GM12878 (cell line): ENCODE measurements around the gene TANC1. TPM values are rescaled to one million over a fixed set of nuclear protein-coding genes. Genes with fewer than 3 reads are reported as not detected.

Source experiments
- ATAC-seq: fragments of 200-7000 bp; cut with Tn5 transposase; 3 replicates; pipeline ENCODE4 v1.9.1; 2020; ENCODE audit warnings: mild to moderate bottlenecking, moderate library complexity
- BruUV-seq: library from RNA; stranded (reverse); fragments of 400-500 nt; replicated peaks from 2 replicates; lab custom pipeline; 2021; lab: Mats Ljungman, UMichigan
- CTCF ChIA-PET: fragments of 300-600 bp; sonication (Branson Sonifier 250); formaldehyde crosslinking; extraction: SDS; loops from one replicate; lab custom pipeline; 2021; ENCODE audit warnings: inconsistent platforms; lab: Yijun Ruan, JAX
- POLR2A ChIA-PET: fragments of 350-600 bp; formaldehyde crosslinking; extraction: SDS; loops from one replicate; lab custom pipeline; 2021; ENCODE audit warnings: inconsistent platforms; lab: Charles Lee
- RAD21 ChIA-PET: fragments of 300-600 bp; sonication (Branson Sonifier 250); formaldehyde crosslinking; loops from one replicate; lab custom pipeline; 2023; ENCODE audit warnings: antibody characterized with exemption; ENCODE audit not compliant: unreplicated experiment; lab: Charles Lee
- SMC1A ChIA-PET: fragments of 300-600 bp; sonication (Branson Sonifier 250); formaldehyde crosslinking; loops from one replicate; lab custom pipeline; 2023; ENCODE audit not compliant: unreplicated experiment, uncharacterized antibody; lab: Charles Lee
- DNase-seq: peaks from one replicate; pipeline ENCODE4 v3.0.0-alpha.2; 2011; ENCODE audit warnings: low read depth, low spot score
- FAIRE-seq: peaks from 3 replicates; lab custom pipeline; 2011; peaks lifted over from hg19 to GRCh38; lab: Jason Lieb, UNC
- H2AFZ ChIP-seq: 2 replicates; pipeline ENCODE4 v1.6.0; 2011; ENCODE audit warnings: low read depth, low read length, control low read depth; ENCODE audit not compliant: control insufficient read depth
- H3K27ac ChIP-seq: 2 replicates; pipeline ENCODE4 v1.5.1; 2011; ENCODE audit warnings: control low read depth; ENCODE audit not compliant: control insufficient read depth, insufficient read depth
- H3K27me3 ChIP-seq, 2 experiments: replicated peaks in 1 of 2; 2 replicates each; pipeline versions ENCODE4 v1.6.0 to v1.6.1; 2011; ENCODE audit warnings: low read length in 1 of 2; ENCODE audit not compliant: control insufficient read depth in 2 of 2, insufficient read depth in 2 of 2
- H3K36me3 ChIP-seq, 2 experiments: 2 replicates each; pipeline ENCODE4 v1.5.1; 2011; ENCODE audit warnings: low read length in 1 of 2; ENCODE audit not compliant: control insufficient read depth in 2 of 2, insufficient read depth in 2 of 2
- H3K4me1 ChIP-seq: 2 replicates; pipeline ENCODE4 v1.6.1; 2011; ENCODE audit warnings: mild to moderate bottlenecking, low read length, moderate library complexity, mixed read lengths; ENCODE audit not compliant: control insufficient read depth, insufficient read depth
- H3K4me2 ChIP-seq: 2 replicates; pipeline ENCODE4 v1.6.0; 2011; ENCODE audit warnings: control low read depth; ENCODE audit not compliant: control insufficient read depth, insufficient read depth
- H3K4me3 ChIP-seq: fragments of 200-600 bp; sonication (generic); 2 replicates; pipeline ENCODE4 v1.5.1; 2016
- H3K79me2 ChIP-seq: 2 replicates; pipeline ENCODE4 v1.6.0; 2011; ENCODE audit warnings: low read length; ENCODE audit not compliant: control insufficient read depth, insufficient read depth
- H3K9ac ChIP-seq: 2 replicates; pipeline ENCODE4 v1.8.0; 2011; ENCODE audit warnings: low read length, control low read depth, mixed read lengths; ENCODE audit not compliant: control insufficient read depth, insufficient read depth
- H3K9me3 ChIP-seq: replicated peaks from 3 replicates; pipeline ENCODE4 v1.5.1; 2011; ENCODE audit warnings: mild to moderate bottlenecking, low read length; ENCODE audit not compliant: control insufficient read depth, insufficient read depth
- H4K20me1 ChIP-seq: 2 replicates; pipeline ENCODE4 v1.6.0; 2011; ENCODE audit not compliant: control insufficient read depth, insufficient read depth
- CHD1 ChIP-seq: IDR thresholded peaks from 2 replicates; pipeline ENCODE4 v1.6.1; 2012; ENCODE audit warnings: low read depth, low read length, improper control_type of control experiment
- CHD4 ChIP-seq: fragments of 200-600 bp; sonication (generic); IDR thresholded peaks from 2 replicates; pipeline ENCODE4 v1.6.1; 2016; ENCODE audit warnings: mild to moderate bottlenecking
- CREB1 ChIP-seq: IDR thresholded peaks from 2 replicates; pipeline ENCODE4 v1.6.1; 2012; ENCODE audit warnings: low read depth, mild to moderate bottlenecking, inconsistent platforms
- JUND ChIP-seq: IDR thresholded peaks from 2 replicates; pipeline ENCODE4 v1.6.1; 2012; ENCODE audit warnings: low read depth, mild to moderate bottlenecking, low read length, improper control_type of control experiment, moderate library complexity
- NFIC ChIP-seq: IDR thresholded peaks from 2 replicates; pipeline ENCODE4 v1.6.1; 2012; ENCODE audit warnings: low read depth, mild to moderate bottlenecking, inconsistent platforms, low read length, moderate library complexity
- POLR2AphosphoS2 ChIP-seq: IDR thresholded peaks from 2 replicates; pipeline ENCODE4 v1.6.1; 2011; ENCODE audit warnings: low read depth, mild to moderate bottlenecking, low read length, improper control_type of control experiment, moderate library complexity
- WRNIP1 ChIP-seq: IDR thresholded peaks from 2 replicates; pipeline ENCODE4 v1.6.1; 2011; ENCODE audit warnings: low read depth, low read length, improper control_type of control experiment, borderline replicate concordance
- ZBED1 ChIP-seq: IDR thresholded peaks from 2 replicates; pipeline ENCODE4 v1.6.1; 2016; ENCODE audit warnings: borderline replicate concordance
- WGBS: methylation state at CpG from one replicate; pipeline ENCODE4 v1.1.6; 2016; ENCODE audit warnings: low lambda C conversion rate; ENCODE audit not compliant: insufficient replicate concordance, insufficient coverage; ENCODE audit errors: missing lambda C conversion rate; 5-methylcytosine and 5-hydroxymethylcytosine counted together
- in situ Hi-C: fragments of 300-500 bp; cut with MboI; formaldehyde crosslinking; loops from 9 replicates; pipeline ENCODE4 v1.14.3; 2018; ENCODE audit warnings: mixed read lengths
- intact Hi-C: fragments of 100-400 bp; cut with micrococcal nuclease; formaldehyde crosslinking; loops from one replicate; pipeline ENCODE4 v1.14.2; 2022; ENCODE audit not compliant: unreplicated experiment
- polyA plus RNA-seq, 11 experiments: library from polyadenylated mRNA; depleted of rRNA in 4 of 11; unstranded in 6 of 11; stranded (reverse) in 5 of 11; fragments of >200 nt; fragmentation: Nextera tagmentation in 4 of 11; fragmentation: Illumina TruSeq in 1 of 11; extraction: Ambion mirVana in 4 of 11; extraction: Trizol in 1 of 11; gene quantifications; 1 replicate in 1 of 11; 2 replicates in 10 of 11; pipeline versions ENCODE4 v1.2.1 to v1.2.3, GENCODE V29; 2011 to 2016; ENCODE audit warnings: inconsistent platforms in 2 of 11, missing spikeins in 2 of 11, low read depth in 1 of 11
- total RNA-seq, 4 experiments: library from RNA; depleted of rRNA in 3 of 4; stranded (reverse); fragments of >200 nt in 3 of 4; fragmentation: Illumina TruSeq in 1 of 4; extraction: Trizol in 1 of 4; gene quantifications; 2 replicates each; pipeline versions ENCODE4 v1.2.1 to v1.2.3, GENCODE V29; 2013 to 2021
- TF ChIP-seq, protein P1 (sequence below): fragments of 450-650 bp; formaldehyde crosslinking; IDR thresholded peaks from 2 replicates; pipeline ENCODE4 v1.4.0; 2020; ENCODE audit warnings: mild to moderate bottlenecking, moderate library complexity

The TANC1 gene
- total and polyA plus RNA-seq, 10 of the 15 experiments (the other 5 are each of a cell fraction or from before 2014, with no cell fraction given): 0.05 to 5.0 (median 0.34) TPM

- H3K4me3 ChIP-seq: no peak overlapping the region
- H3K36me3 ChIP-seq: no peaks in the 10 kb centered on the region
- no peaks in the 10 kb centered on the region for H3K79me2 ChIP-seq
- ATAC-seq: no peak
- no peak overlapping the region for H2AFZ ChIP-seq
- no TSS peak for BruUV-seq
- ChIA-PET SMC1A (interaction anchor here (1.0 to 1.8 kb wide), 7 partner anchors 27 to 847 kb away, joined by 3 to 16 read pairs (median 5); no protein-coding TSS in a partner anchor), RAD21 (interaction anchor here (0.6 to 2.1 kb wide), 5 partner anchors 13 to 592 kb away, joined by 3 to 16 read pairs (median 4); partner anchors contain the start of gene MARCHF7), CTCF (interaction anchor here (0.7 to 6.2 kb wide), 26 partner anchors 8 to 853 kb away, joined by 3 to 102 read pairs (median 4); partner anchors contain the start of gene MARCHF7), POLR2A (no interaction called here)
- H3K27me3 ChIP-seq: no peaks in the 10 kb centered on the region
- H3K27ac ChIP-seq: no peak overlapping the region
- H3K9me3 ChIP-seq: no peaks in the 10 kb centered on the region
- TF ChIP-seq WRNIP1 (no peak), CHD4 (no peak), CREB1 (no peak), ZBED1 (no peak), CHD1 (no peak), JUND (no peak), POLR2AphosphoS2 (no peak), NFIC (no peak)
- TF ChIP-seq, protein P1, sequence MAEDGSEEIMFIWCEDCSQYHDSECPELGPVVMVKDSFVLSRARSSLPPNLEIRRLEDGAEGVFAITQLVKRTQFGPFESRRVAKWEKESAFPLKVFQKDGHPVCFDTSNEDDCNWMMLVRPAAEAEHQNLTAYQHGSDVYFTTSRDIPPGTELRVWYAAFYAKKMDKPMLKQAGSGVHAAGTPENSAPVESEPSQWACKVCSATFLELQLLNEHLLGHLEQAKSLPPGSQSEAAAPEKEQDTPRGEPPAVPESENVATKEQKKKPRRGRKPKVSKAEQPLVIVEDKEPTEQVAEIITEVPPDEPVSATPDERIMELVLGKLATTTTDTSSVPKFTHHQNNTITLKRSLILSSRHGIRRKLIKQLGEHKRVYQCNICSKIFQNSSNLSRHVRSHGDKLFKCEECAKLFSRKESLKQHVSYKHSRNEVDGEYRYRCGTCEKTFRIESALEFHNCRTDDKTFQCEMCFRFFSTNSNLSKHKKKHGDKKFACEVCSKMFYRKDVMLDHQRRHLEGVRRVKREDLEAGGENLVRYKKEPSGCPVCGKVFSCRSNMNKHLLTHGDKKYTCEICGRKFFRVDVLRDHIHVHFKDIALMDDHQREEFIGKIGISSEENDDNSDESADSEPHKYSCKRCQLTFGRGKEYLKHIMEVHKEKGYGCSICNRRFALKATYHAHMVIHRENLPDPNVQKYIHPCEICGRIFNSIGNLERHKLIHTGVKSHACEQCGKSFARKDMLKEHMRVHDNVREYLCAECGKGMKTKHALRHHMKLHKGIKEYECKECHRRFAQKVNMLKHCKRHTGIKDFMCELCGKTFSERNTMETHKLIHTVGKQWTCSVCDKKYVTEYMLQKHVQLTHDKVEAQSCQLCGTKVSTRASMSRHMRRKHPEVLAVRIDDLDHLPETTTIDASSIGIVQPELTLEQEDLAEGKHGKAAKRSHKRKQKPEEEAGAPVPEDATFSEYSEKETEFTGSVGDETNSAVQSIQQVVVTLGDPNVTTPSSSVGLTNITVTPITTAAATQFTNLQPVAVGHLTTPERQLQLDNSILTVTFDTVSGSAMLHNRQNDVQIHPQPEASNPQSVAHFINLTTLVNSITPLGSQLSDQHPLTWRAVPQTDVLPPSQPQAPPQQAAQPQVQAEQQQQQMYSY (CRISPR knock-in tag): no peak
- in situ Hi-C loops (loop anchor here (5.0 kb wide), 1 partner anchor 222 kb away; no protein-coding TSS in a partner anchor), intact Hi-C loops (no loop called here)
- WGBS: 83% methylated on average over 8 of the region's 8 CpGs
- H3K4me1 ChIP-seq: peaks cover 4% of the 10 kb centered on the region; the same call in 1 of the 2 replicates
- H4K20me1 ChIP-seq: no peaks in the 10 kb centered on the region
- H3K9ac ChIP-seq: no peak overlapping the region
- no peak for DNase-seq
- peak; percentile 68 for FAIRE-seq
- H3K4me2 ChIP-seq: no peak overlapping the region
Observed at GRCh38 chr2:159119652-159120257, 151.3 kb downstream of the TANC1 start.
